ENCODE measurements around the gene GPR137B. TPM values are rescaled to one million over a fixed set of nuclear protein-coding genes. Genes with fewer than 3 reads are reported as not detected.

The GPR137B gene
- 6.5 and 20.3 TPM in 2 replicates for total RNA-seq

GRCh38 chr1:236142253-236143103, at the start of gene GPR137B:
Gene GPR137B (plus strand): TSS chr1:236142539. CDS start chr1:236142623, 84 bp downstream.

Other genes starting within 250 kb of the GPR137B start
- 59.6 and 96.4 TPM in 2 replicates for gene NID1, start 77.4 kb upstream of the GPR137B start, total RNA-seq
- gene ERO1B, start 139.4 kb downstream of the GPR137B start, total RNA-seq, result 3.1 and 3.3 TPM in 2 replicates